Activated CD4-positive, alpha-beta memory T cell treated with anti-CD3 and anti-CD28 coated beads, Interleukin-2, amount 10 ng/mL, durations not matched to agents 7 days and 5 days (primary cell): ENCODE measurements around the gene PGPEP1. TPM values are rescaled to one million over a fixed set of nuclear protein-coding genes. Genes with fewer than 3 reads are reported as not detected.

Experiments used
- CTCF ChIA-PET: fragments of 350-600 bp; sonication (Branson Sonifier 250); formaldehyde crosslinking; loops from one replicate; lab custom pipeline; 2021; ENCODE audit warnings: antibody characterized with exemption, inconsistent platforms; lab: Charles Lee
- POLR2A ChIA-PET: fragments of 350-600 bp; sonication (Branson Sonifier 250); formaldehyde crosslinking; loops from one replicate; lab custom pipeline; 2021; ENCODE audit warnings: antibody characterized with exemption; lab: Charles Lee
- DNase-seq: peaks from one replicate; pipeline ENCODE4 v3.0.0-alpha.2; 2020
- H3K27ac Mint-ChIP-seq: one replicate; pipeline ENCODE4 v1.8.0; 2021; ENCODE audit warnings: mild to moderate bottlenecking, mixed read lengths
- H3K27me3 Mint-ChIP-seq: one replicate; pipeline ENCODE4 v1.8.0; 2021; ENCODE audit warnings: mixed read lengths
- H3K36me3 Mint-ChIP-seq: one replicate; pipeline ENCODE4 v1.8.0; 2021; ENCODE audit warnings: low read depth, mixed read lengths
- H3K4me1 Mint-ChIP-seq: one replicate; pipeline ENCODE4 v1.8.0; 2021; ENCODE audit warnings: mixed read lengths
- H3K4me3 Mint-ChIP-seq: one replicate; pipeline ENCODE4 v1.8.0; 2021; ENCODE audit warnings: mild to moderate bottlenecking, mixed read lengths
- H3K9me3 Mint-ChIP-seq: one replicate; pipeline ENCODE4 v1.8.0; 2021; ENCODE audit warnings: mixed read lengths
- total RNA-seq, 2 experiments: library from RNA; stranded (reverse); gene quantifications; one replicate each; pipeline ENCODE4 v1.2.3, GENCODE V29; 2021

Gene PGPEP1
- total RNA-seq, 2 experiments from 2014 or later: 42.7 to 44.0 TPM

DNA sequence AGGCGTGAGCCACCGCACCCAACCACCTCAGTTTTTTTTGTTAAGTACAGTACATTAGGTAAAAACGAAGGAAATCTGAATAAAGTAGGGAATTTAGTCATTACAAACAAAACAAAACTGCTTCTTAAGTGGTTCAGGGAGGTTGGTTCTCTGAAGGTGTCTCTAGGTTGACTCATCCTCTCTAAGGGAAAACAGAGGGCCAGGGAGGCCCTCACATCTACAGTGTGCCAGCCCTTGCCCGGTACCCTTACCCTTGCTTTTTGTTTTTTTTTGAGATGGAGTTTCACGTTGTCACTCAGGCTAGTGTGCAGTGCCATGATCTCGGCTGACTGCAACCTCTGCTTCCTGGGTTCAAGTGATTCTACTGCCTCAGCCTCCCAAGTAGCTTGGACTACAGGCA is 41.8 kb upstream of the PGPEP1 start:
- H3K9me3 Mint-ChIP-seq: no peaks in the 10 kb centered on the region
- H3K4me1 Mint-ChIP-seq: peaks cover 69% of the 10 kb centered on the region
- H3K4me3 Mint-ChIP-seq: no peak overlapping the region
- peak overlapping the region; percentile 71 for H3K27ac Mint-ChIP-seq
- H3K36me3 Mint-ChIP-seq: peaks cover 41% of the 10 kb centered on the region
- POLR2A ChIA-PET: interaction anchor here (0.9 to 10.4 kb wide), 2 partner anchors 19 to 24 kb away, joined by 4 to 709 read pairs; partner anchors contain the start of genes JUND and LSM4
- CTCF ChIA-PET: interaction anchor here (2.0 to 3.2 kb wide), 2 partner anchors 20 to 30 kb away, joined by 5 to 20 read pairs; no protein-coding TSS in a partner anchor
- no peak for DNase-seq
- H3K27me3 Mint-ChIP-seq: no peaks in the 10 kb centered on the region

DNA sequence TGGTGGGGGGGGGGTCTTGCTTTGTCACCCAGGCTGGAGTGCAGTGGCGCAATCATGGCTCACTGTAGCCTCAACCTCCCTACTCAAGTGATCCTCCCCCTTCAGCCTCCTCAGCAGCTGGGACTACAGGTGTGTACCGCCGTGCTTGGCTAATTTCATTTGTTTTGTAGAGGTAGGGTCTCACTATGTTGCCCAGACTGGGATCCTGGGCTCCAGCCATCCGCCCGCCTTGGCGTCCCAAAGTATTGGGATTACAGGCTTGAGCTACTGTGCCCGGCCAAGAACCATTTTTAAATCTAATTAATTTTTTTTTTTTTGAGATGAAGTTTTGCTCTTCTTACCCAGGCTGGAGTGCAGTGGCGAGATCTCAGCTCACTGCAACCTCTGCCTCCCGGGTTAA is 40.7 kb upstream of the PGPEP1 start:
- ChIA-PET POLR2A (interaction anchor here (1.0 to 10.4 kb wide), 2 partner anchors 18 to 20 kb away, joined by 3 to 709 read pairs; partner anchors contain the start of gene JUND), CTCF (interaction anchor here (0.8 to 6.7 kb wide), 3 partner anchors 20 to 29 kb away, joined by 3 to 261 read pairs (median 5); partner anchors contain the start of gene JUND)
- no peaks in the 10 kb centered on the region for H3K9me3 Mint-ChIP-seq
- H3K27me3 Mint-ChIP-seq: no peaks in the 10 kb centered on the region
- H3K4me1 Mint-ChIP-seq: peaks cover 62% of the 10 kb centered on the region
- H3K4me3 Mint-ChIP-seq: no peak overlapping the region
- peak overlapping the region; percentile 21 for H3K27ac Mint-ChIP-seq
- H3K36me3 Mint-ChIP-seq: peaks cover 44% of the 10 kb centered on the region
- DNase-seq: no peak

DNA sequence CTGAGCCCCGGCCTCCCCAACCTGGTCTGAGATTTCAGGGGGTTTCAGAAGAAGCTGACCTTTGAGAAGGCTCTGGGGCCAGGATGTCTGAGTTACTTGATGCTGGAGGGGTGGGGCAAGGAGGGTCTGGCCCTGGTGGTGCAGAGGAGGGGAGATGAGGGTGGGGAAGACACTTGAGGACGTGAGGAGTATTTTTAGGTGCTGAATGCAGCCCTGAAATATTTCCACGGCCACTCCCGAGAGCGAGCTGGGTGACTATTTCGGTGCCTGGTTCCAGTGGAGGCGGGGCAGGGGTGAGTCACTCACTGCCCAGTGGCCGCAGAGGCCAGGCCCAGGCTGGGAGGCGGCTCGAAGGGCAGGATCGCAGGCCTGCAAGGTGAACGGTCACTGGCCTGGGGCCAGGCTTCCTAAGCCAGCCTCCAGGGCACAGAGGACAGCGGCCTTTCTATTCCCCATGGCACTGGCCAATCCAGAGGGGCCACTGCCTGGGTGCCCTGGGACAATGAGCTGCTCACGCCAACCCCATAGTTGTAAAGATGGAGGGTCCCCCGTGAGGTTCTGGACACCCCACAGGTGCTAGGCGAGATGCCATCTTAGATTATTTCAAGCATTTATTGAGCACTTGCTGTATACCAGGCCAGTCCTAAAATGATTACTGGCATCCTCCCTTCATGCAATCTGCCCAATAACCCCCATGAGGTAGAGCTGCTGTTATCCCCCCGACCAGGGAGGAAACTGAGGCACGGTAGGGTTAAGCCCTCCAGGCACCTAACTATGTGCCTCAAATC is 39.3 kb upstream of the PGPEP1 start:
- no peaks in the 10 kb centered on the region for H3K9me3 Mint-ChIP-seq
- no peak for DNase-seq
- H3K27me3 Mint-ChIP-seq: no peaks in the 10 kb centered on the region
- H3K4me1 Mint-ChIP-seq: peaks cover 61% of the 10 kb centered on the region
- peak overlapping the region; percentile 61 for H3K27ac Mint-ChIP-seq
- peak overlapping the region; percentile 24 for H3K4me3 Mint-ChIP-seq
- H3K36me3 Mint-ChIP-seq: peaks cover 46% of the 10 kb centered on the region
- ChIA-PET CTCF (interaction anchor here (1.2 to 6.7 kb wide), 2 partner anchors 9 to 21 kb away, joined by 5 to 261 read pairs; partner anchors contain the start of gene JUND), POLR2A (interaction anchor here (0.9 to 12.9 kb wide), 4 partner anchors 9 to 22 kb away, joined by 3 to 709 read pairs (median 278); partner anchors contain the start of genes JUND and LSM4)

DNA sequence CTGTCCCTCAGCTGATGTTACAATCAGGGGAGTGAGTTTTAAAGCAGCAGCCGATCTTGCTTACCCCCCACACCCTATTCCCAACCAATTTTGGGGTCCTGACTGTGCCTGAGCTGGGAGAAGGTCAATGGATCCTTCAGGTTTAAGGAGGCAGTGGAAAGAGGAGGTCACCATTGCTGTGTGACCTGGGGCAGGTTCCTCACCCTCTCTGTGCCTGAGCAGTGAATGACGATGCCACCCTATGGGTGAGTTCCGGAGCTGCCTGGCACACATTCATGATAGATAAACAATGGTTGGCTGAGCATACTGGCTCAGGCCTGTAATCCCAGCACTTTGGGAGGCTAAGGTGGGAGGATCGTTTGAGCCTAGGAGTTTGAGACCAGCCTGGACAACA is 38.7 kb upstream of the PGPEP1 start:
- ChIA-PET POLR2A (interaction anchor here (0.9 to 12.9 kb wide), 4 partner anchors 10 to 23 kb away, joined by 3 to 709 read pairs (median 278); partner anchors contain the start of genes JUND and LSM4), CTCF (interaction anchor here (1.2 to 6.7 kb wide), 2 partner anchors 9 to 22 kb away, joined by 5 to 261 read pairs; partner anchors contain the start of gene JUND)
- Mint-ChIP-seq H3K4me3 (peak overlapping the region; percentile 24), H3K27ac (peak overlapping the region; percentile 61), H3K4me1 (peaks cover 63% of the 10 kb centered on the region), H3K9me3 (no peaks in the 10 kb centered on the region), H3K27me3 (no peaks in the 10 kb centered on the region), H3K36me3 (peaks cover 46% of the 10 kb centered on the region)
- no peak for DNase-seq

DNA sequence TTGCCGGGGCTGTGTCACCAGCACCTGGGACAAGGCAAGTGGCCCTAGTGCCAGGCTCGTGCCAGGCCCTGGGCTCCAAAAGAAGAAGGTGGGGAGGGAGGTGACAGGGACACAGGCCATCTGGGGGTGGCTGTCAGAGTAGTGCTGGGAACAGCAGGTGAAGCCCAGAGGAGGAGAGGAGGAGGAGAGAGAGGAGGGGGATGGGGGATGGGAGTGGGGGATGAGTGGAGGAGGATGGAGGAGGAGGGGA is 36.3 kb upstream of the PGPEP1 start:
- Mint-ChIP-seq H3K4me1 (peaks cover 55% of the 10 kb centered on the region), H3K4me3 (peak overlapping the region; percentile 93), H3K9me3 (no peaks in the 10 kb centered on the region), H3K27me3 (no peaks in the 10 kb centered on the region), H3K36me3 (peaks cover 49% of the 10 kb centered on the region), H3K27ac (peak overlapping the region; percentile 94)
- ChIA-PET POLR2A (interaction anchor here (0.8 to 12.9 kb wide), 12 partner anchors 12 to 125 kb away, joined by 3 to 709 read pairs (median 9); partner anchors contain the start of genes JUND, LSM4, MPV17L2 and SSBP4), CTCF (interaction anchor here (0.9 to 6.7 kb wide), 10 partner anchors 10 to 130 kb away, joined by 3 to 261 read pairs (median 12); partner anchors contain the start of genes IQCN, JUND and LSM4)
- DNase-seq: peak; percentile 36

DNA sequence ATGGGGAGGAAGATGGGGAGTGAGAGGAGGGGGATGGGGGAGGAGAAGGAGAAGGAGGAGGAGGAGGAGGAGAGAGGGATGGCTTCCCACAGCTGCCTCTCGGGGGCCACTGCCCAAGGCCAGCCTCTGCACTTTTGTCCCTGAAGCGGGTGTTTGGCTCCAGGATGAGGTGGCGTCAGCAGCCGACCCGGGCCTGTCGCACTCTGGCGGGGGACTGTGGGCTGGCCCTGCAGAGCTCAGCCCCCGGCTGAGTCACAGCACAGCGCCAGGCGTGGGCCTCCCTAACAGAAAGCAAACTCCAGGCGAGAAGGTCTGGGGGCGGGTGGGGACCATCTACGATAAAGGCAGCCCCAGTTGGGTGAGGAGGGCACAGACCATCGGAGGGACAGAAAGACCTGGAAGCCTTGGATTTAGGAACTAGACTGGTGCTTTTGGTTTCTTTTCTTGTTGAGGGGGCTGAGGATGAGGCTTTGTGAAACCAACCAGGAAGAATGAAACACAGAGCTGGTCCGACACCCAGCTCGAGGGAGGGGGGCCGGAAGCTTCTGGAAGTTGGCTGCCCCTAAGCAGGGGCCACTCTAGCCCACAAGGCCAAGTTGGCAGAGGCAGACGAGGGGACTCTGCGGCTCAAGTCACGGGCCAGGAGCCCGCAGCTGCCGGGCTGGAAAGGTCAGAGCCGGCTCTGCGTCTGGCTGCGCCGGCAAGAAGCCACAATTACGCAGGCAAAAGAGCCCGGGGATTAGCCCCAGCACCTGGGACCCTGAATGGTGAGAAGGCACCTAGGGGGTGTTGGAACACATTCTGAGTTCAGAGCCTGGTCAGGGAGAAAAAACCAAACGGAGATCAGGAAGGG is 35.7 kb upstream of the PGPEP1 start:
- CTCF ChIA-PET: interaction anchor here (0.6 to 6.7 kb wide), 13 partner anchors 10 to 130 kb away, joined by 3 to 261 read pairs (median 4); partner anchors contain the start of genes IQCN, JUND and LSM4
- H3K27me3 Mint-ChIP-seq: no peaks in the 10 kb centered on the region
- H3K9me3 Mint-ChIP-seq: no peaks in the 10 kb centered on the region
- peaks cover 53% of the 10 kb centered on the region for H3K4me1 Mint-ChIP-seq
- peak overlapping the region; percentile 93 for H3K4me3 Mint-ChIP-seq
- peak; percentile 86 for DNase-seq
- POLR2A ChIA-PET: interaction anchor here (0.6 to 12.9 kb wide), 17 partner anchors 8 to 216 kb away, joined by 3 to 709 read pairs (median 5); partner anchors contain the start of genes JUND, LSM4, MPV17L2 and SSBP4
- H3K36me3 Mint-ChIP-seq: peaks cover 47% of the 10 kb centered on the region
- H3K27ac Mint-ChIP-seq: peak overlapping the region; percentile 94

DNA sequence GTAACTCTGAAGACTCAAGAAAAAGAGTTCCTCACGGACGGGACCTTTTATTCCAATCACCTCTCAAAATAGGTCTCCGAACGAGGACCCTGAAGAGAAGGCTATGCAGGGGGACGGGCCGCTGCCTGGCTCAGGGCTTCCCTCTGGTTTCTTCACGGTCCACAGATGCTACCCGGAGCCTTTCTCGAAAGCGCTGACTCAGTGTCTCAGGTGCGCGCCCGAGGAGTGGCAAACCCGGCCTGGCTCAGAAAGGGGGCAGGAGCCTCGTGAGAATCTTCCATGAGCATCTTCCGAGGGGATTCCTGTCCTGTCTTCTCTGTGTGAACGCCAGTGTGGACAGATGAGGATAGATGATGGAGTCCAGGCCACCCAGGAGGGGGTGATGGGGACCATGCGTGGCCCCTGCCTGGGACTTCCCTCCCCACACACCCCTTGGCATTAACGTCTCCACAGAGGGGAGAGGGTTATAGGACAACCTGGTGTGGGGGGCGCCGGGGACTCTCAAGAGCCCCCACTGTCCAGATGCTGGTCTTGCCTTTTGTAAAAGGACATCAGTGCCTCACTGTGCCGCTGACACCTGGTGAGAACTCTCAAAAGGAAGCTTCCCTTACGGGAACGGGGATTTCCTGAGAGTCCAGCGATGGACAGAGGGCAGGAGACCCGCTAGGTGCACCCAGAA is 34.0 kb upstream of the PGPEP1 start:
- H3K27ac Mint-ChIP-seq: peak overlapping the region; percentile 94
- no peak for DNase-seq
- peaks cover 60% of the 10 kb centered on the region for H3K36me3 Mint-ChIP-seq
- H3K27me3 Mint-ChIP-seq: no peaks in the 10 kb centered on the region
- peak overlapping the region; percentile 93 for H3K4me3 Mint-ChIP-seq
- H3K9me3 Mint-ChIP-seq: no peaks in the 10 kb centered on the region
- ChIA-PET CTCF (interaction anchor here (0.5 to 6.7 kb wide), 8 partner anchors 14 to 104 kb away, joined by 3 to 261 read pairs (median 4); partner anchors contain the start of gene JUND), POLR2A (interaction anchor here (0.8 to 25.3 kb wide), 11 partner anchors 10 to 112 kb away, joined by 3 to 1184 read pairs (median 8); partner anchors contain the start of genes IQCN, JUND, LSM4 and SSBP4)
- peaks cover 52% of the 10 kb centered on the region for H3K4me1 Mint-ChIP-seq

DNA sequence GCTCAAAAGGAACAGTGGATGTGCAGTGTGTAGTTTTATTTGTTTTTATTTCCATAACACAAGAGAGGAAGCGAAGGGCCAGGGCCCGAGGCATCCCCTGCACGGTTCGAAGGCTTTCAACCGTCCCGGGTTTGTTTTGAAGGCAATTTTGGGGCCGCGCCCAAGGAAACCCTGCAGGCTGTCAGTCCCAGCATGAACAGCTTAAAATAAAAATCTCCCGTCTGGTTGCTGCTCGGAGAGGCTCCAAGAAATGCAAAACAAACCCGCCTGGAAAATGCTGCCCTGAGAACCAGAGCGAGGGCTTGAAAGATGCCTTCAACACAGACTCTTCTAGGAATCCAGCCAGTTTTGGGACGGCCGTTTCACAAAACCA is 33.5 kb upstream of the PGPEP1 start:
- H3K36me3 Mint-ChIP-seq: peaks cover 60% of the 10 kb centered on the region
- ChIA-PET CTCF (interaction anchor here (0.5 to 3.4 kb wide), 7 partner anchors 14 to 104 kb away, joined by 3 to 46 read pairs (median 3); partner anchors contain the start of gene JUND), POLR2A (interaction anchor here (0.8 to 25.3 kb wide), 7 partner anchors 12 to 112 kb away, joined by 3 to 1184 read pairs (median 7); partner anchors contain the start of genes IQCN, JUND, LSM4 and SSBP4)
- peaks cover 51% of the 10 kb centered on the region for H3K4me1 Mint-ChIP-seq
- no peaks in the 10 kb centered on the region for H3K9me3 Mint-ChIP-seq
- H3K27ac Mint-ChIP-seq: peak overlapping the region; percentile 94
- peak overlapping the region; percentile 93 for H3K4me3 Mint-ChIP-seq
- H3K27me3 Mint-ChIP-seq: no peaks in the 10 kb centered on the region
- peak; percentile 41 for DNase-seq

DNA sequence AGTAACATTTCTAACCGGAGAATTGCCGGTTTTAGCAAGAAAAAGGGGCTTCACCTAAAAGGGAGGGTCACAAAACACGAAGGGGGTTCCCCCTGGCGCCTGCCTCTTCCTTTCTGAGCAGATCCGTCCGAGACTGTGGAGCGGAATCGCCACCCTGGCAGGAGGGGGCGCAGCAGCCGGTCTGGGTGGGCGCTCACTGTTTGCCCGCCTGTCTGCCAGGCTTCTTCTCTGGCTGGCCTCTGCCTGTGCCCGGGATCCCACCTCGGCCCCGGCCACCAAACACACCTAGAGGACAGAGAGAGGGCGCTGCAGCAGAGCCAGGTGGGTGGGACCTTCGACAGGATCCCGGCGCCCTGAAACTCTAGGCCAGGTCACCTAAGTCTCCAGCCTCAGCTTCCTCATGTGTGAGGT is 33.1 kb upstream of the PGPEP1 start:
- ChIA-PET POLR2A (interaction anchor here (0.8 to 25.3 kb wide), 7 partner anchors 12 to 111 kb away, joined by 3 to 1184 read pairs (median 7); partner anchors contain the start of genes IQCN, JUND, LSM4 and SSBP4), CTCF (interaction anchor here (0.5 to 3.4 kb wide), 7 partner anchors 13 to 103 kb away, joined by 3 to 46 read pairs (median 3); partner anchors contain the start of gene JUND)
- H3K4me1 Mint-ChIP-seq: peaks cover 48% of the 10 kb centered on the region
- peak overlapping the region; percentile 93 for H3K4me3 Mint-ChIP-seq
- peak; percentile 37 for DNase-seq
- peak overlapping the region; percentile 94 for H3K27ac Mint-ChIP-seq
- H3K9me3 Mint-ChIP-seq: no peaks in the 10 kb centered on the region
- peaks cover 60% of the 10 kb centered on the region for H3K36me3 Mint-ChIP-seq
- H3K27me3 Mint-ChIP-seq: no peaks in the 10 kb centered on the region

DNA sequence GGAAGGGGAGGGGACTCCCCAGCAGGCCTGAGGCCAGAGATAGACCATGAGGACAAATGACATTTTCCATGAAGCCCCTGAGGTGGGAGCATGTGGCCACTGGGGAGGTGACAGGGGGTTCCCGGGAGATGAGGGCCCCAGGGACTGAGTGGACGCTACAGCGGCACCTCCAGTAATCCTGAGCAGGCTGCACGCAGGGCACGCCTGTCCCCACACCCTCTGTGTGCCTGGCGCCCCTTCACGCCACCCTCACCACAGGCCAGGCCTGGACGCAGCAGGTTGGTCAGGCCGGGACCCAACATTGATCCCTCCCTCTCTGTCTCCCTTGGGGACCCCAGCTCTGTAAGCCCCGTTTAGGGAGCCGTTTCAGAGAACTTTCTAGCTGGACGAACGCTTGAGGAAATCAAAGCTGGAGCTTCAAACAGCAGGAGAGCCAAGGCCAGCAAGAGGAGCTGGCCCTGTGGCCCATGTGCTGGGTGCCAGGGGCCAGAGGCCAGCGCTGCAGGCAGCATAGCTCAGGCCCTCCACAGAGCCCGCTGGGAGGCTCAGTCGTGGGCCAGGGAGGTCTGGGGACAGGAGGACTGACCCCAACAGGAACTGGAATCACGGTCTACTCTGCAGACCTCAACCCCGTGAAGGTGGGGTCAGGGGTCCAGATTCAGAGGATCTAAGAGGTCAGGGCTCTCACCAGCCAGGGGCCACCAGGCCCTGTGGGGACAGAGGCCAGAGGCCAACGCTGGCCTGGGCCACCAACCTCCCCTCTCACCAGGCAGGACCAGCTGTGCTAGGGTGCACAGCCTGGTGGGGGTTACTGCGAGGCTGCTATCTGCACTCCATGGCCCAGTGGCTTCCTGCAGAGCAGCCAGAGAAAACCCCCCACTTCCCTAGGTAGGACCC is 32.1 kb upstream of the PGPEP1 start:
- H3K27me3 Mint-ChIP-seq: no peaks in the 10 kb centered on the region
- H3K4me3 Mint-ChIP-seq: no peak overlapping the region
- CTCF ChIA-PET: interaction anchor here (1.1 to 3.4 kb wide), 2 partner anchors 9 to 28 kb away, joined by 4 to 46 read pairs; partner anchors contain the start of gene JUND
- H3K27ac Mint-ChIP-seq: peak overlapping the region; percentile 94
- peaks cover 46% of the 10 kb centered on the region for H3K4me1 Mint-ChIP-seq
- peaks cover 65% of the 10 kb centered on the region for H3K36me3 Mint-ChIP-seq
- H3K9me3 Mint-ChIP-seq: no peaks in the 10 kb centered on the region
- DNase-seq: no peak
- POLR2A ChIA-PET: interaction anchor here (1.7 to 25.3 kb wide), 4 partner anchors 11 to 110 kb away, joined by 7 to 1184 read pairs (median 172); partner anchors contain the start of genes IQCN, JUND, LSM4 and SSBP4
